ENCODE measurements around the gene CDC25A.
A peak's percentile ranks its signal among the peaks of the same experiment; 100 is the strongest.

Gene CDC25A

DNA sequence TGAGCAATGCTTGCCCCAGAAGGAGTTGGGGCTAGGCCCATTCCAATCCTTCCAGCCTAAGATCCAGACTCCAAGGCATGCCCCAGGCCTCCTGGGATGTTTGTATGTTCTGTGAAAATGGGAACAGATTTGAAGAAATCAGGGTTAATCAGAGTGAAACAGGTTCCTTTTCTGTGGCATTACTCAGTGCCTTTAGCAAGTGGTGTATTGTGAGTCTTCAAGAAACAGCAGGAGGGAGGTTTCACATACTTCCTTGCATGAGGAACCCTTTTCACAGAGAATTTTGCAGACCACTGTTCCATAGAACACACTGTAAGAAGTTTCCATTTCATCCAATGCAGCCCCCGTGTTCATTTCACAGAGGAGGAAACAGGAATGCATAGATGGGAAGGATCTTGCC, 8.4 kb upstream of the CDC25A start:
- DNase-seq (ENCODE audit: low read depth in 1 of 2, low spot score in 1 of 2), result no peak

DNA sequence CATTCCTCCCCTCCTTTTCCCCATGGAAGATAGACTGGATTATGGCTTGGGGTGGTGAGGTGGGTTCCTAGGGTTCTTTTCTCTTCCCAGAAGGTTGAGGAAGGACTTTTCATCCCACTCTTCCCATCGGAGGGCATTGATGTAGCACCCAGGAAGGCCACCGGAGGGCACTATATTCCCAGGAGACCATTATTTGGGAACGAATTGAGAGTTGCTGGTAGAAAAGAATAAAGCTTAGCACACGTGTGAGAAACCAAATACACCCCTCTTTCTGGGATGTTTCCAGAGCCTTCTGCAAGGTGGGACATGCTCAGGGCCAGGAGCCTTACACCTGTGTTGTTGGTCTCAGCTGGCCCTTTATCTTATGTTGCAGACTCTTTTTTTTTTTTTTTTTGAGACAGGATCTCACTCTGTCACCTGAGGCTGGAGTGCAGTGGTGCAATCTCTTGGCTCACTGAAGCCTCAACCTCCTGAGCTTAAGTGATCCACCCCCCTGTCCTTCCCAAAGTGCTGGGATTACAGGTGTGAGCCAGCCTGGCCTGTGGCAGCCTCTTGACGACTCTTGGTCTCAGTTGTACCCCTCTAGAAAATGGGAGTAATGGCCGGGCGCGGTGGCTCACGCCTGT, 6.3 kb upstream of the CDC25A start:
- DNase-seq (ENCODE audit: low read depth in 1 of 2, low spot score in 1 of 2), result no peak

DNA sequence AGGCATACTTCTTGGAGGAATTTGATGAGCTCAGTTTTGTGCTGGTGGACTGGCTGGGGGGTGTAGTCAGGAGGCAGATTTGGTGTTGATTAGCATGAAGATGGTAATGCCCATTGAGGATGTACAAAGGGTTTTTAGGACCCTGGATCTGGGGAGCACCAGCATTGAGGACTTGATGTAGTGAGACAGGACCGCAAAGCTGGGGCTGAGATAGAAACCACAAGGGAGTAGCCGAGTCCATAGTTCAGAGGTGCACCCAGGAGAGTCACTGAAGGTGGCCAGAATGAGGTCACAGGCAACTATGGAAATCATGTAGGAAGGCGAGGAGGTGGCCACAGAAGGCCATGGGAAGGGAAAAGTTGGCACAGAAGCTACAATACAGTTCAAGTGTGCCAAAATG, 2.7 kb upstream of the CDC25A start:
- no peak for DNase-seq (ENCODE audit: low read depth in 1 of 2, low spot score in 1 of 2)

DNA sequence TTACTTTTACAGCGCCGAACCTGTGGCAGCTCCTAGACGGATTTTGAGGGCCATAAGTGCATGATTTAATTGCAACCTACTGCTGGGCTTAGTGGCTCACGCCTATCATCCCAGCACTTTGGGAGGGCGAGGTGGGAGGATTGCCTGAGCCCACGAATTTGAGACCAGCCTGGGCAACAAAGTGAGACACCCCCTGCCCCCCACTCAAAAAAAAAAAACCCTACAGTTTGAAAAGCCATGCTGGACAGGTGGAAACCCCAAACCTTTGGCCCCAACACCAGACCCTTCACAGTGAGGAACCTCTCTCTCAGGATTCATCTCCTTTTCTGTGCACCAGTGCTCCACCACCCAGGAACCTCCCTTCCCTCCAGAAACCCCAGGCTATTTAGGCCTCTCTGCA, 1.1 kb upstream of the CDC25A start:
- DNase-seq (ENCODE audit: low read depth in 1 of 2, low spot score in 1 of 2), result no peak

DNA sequence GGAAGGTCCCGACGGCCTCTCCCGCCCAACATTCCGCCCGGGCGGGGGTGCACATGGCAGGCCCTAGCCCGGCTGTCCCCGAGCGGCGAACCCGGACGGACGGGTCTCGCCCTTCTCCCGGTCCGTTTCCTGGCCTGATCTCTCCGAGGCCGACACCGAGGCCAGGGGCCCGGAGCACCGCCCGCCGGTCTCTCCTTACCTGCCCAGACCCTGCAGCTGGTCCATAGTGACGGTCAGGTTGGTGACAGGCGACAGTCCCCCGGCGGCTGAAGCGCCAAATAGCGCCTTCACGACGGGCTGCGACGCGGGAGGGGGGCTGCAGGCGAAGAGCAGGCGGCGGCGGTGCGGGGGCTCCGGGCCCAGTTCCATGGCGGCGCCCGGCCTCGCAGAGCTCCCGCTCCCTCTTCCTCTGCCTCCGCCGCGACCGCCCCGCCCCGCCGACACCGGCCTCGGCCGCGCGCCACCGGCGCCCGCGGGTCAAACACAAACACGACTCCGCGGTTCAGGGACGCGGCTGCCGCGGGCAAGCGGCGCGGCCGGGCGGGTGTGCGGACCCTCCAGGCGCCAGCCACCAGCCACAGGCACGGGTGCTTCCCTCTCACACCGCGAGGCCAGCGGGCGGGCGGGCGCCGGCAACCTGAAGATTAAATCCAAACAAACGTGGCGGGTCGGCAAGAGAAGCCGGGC, 495 bp downstream of the CDC25A start:
- DNase-seq (ENCODE audit: low read depth in 1 of 2, low spot score in 1 of 2), result peak in 1 of 2 donors; percentile 5

DNA sequence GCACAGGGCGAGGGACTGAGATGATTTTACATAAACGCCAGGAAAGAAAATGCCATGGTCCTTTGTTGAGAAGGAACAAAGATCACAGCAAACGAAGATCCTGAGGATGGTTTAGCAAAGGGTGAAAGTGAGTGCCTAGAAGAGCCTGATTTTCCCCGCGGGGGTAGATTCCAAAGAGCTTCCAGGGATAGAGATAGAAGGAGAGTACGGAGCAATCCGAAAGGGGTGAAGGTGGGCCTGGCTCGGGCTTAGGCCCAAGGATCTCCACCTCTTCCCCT, 977 bp downstream of the CDC25A start:
- no peak for DNase-seq (ENCODE audit: low read depth in 1 of 2, low spot score in 1 of 2)

DNA sequence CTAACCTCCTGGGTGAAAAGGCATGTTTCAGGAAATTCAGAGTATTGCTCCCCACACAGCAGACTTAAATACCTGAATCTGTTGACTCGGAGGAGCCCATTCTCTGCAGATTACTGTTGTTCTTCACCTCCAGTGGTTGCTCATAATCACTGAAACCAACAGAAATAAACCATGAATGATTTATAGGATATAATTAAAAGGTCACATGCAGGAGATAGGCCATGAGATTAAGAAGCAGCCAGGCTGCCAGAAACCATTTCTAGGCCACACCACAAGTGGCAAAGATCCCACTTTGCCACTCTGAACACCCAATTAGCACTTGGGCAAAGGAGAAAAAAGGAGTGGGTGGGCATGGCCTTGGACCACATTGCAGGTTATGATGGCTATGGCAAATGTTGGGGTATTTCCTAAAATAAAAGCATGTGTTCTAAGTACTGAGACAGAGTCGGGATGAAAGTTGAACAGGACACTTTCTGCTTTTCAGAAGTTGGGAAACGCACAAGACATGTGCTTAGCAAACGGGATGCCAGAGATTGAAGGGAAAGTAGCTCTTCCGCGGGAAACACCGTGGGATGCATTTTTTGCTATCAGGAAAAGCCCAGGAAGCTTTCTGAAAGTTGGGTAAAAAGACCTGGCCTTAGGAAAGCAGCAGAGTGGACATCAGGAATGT, 1.5 kb downstream of the CDC25A start:
- DNase-seq (ENCODE audit: low read depth in 1 of 2, low spot score in 1 of 2), result no peak

DNA sequence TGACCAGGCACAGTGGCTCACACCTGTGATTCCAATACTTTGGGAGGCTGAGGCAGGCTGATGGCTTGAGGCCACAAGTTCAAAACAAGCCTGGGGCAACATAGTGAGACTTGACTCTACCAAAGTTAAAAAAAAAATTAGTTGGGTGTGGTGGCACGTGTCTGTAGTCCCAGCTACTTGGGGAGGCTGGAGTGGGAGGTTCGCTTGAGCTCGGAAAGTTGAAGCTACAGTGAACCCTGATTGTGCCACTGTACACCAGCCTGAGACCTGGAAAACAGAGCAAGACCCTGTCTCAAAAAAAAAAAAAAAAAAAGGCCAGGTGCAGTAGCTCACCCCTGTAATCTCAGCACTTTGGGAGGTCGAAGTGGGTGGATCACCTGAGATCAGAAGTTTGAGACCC, 3.1 kb downstream of the CDC25A start:
- no peak for DNase-seq (ENCODE audit: low read depth in 1 of 2, low spot score in 1 of 2)

DNA sequence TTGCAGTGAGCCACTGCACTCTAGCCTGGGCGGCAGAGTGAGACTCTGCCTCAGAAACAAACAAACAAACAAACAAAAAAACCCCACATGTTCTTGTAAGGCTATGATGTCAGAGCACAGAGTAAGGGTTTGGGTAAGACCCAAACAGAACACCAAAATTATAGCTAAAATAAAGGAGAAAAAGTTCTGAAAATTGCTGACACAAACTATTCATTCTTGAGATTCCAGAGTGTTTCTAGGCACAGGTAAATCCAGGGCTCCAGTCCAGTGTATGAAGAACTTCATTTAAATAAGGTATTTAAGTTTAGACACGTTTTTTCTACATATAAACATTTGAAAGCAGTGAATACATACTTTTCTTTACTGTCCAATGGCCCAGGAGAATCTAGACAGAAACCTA, 3.9 kb downstream of the CDC25A start:
- no peak for DNase-seq (ENCODE audit: low read depth in 1 of 2, low spot score in 1 of 2)

DNA sequence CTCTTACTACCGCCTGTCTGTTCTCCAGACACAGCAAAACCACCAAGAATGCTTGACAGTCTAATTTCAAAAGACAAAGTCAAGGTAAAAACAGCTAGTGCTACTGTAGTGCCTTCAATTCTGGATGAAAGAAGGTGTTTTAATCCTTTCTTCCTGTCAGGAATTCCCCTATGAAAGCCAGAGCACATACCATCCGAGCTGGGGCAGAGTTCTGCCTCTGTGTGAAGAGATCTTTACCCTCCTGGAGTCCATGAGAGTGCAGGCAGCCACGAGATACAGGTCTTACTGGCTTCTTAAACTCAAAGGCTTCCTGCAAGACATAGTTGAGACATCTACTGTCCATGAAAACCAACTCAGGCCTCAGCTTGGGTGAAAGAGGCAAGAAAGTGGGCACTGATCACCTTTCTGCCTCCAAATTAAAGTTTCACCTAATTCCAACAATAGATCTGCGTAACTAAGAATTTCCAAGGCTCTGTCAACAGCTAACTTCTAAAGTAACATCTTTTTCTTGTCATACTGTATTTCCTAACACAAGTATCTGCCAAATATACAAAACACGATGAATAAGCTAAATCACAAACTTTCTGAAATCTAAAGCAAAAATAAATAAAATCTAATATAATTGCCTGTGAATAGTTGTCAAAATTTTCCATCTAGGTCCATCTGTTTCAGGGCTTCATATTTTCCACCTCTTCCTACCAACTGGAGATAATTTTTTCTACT, 7.5 kb downstream of the CDC25A start:
- DNase-seq (ENCODE audit: low read depth in 1 of 2, low spot score in 1 of 2), result no peak

DNA sequence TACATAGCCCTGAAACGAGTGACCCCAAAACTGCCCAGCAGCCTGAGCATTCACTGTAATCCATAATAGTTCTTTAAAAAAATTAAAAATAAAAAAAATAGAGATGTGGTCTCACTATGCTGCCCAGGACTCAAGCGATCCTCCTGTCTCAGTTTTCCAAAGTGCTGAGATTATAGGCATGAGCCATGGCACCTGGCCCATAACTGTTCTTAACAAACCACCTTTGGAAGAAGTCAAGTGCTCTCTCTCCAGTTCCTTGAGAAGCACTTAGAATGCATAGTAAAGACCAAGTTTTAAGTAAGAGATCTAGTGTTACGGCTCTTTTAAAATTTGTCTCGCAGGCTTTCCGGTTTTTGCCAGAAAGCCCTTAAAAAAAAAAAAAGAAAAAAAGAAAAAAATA, 8.2 kb downstream of the CDC25A start:
- no peak for DNase-seq (ENCODE audit: low read depth in 1 of 2, low spot score in 1 of 2)

DNA sequence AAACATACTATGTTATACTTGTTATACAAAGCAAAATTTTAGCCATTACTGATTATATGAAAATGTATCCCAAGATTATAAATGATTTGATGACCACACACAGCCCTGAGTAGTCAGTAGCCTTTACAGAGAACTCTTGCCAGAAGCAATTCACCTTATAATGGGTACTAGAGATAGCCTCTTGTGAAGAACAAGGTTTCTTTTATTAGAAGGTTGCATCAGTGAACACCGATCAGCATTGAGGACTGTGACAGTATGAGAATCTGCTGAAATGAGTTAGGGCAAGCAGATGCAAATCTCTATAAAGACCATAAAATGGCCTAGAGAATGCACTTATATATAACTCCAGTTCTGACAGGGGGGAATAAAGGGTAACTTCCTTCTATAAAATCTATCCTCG, 10.1 kb downstream of the CDC25A start:
- no peak for DNase-seq (ENCODE audit: low read depth in 1 of 2, low spot score in 1 of 2)

DNA sequence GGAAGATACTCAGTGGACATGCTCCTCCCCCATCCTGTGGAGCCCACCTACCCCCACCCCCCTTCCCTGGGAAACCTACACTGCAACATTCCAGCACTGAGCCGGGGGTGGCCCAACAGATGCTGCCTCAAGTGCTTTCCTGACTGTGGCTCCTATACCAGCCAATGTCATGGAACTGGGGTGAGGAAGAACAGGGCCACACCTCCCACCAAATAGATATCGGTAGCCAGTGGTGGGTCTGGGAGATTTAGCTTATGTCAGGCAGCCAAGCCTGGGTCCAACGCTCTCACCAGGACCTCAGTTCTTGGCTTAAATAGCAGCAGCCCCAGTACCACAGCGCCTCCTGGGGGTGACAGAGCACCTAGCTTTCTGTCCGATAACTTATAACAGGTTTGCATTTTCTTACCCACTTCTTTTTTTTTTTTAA, 30.3 kb downstream of the CDC25A start:
- peak in 1 of 2 donors; percentile 6 for DNase-seq (ENCODE audit: low read depth in 1 of 2, low spot score in 1 of 2)

DNA sequence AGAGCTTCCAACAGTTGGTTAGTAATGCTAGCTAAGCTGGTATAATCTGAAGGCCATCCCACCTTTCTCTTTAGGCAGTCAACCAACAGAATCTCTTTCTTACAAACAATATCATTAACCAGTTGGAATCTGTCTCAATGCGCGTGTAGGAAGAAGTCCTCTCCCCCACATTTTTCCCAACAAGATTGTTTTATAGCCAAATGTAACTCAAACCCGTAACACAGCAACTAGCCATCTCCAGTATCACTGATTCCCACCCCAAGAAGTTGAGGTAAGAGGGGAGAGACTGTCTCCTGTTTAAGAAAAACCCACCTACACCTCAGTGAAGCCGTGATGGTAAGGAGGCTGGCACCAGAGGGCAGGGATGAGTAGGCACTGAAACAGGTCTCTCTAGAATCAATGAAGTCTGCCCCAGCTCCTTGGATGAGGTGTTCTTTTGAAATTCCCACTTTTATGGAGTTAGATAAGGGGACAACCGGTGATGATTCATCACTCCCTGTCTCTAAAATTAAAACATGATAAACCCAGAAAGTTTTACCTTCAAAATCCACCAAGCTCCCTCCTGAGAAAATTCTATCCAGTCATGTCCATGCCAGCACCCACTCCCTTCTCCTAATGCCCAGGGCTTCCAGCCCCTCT, 30.9 kb downstream of the CDC25A start:
- no peak for DNase-seq (ENCODE audit: low read depth in 1 of 2, low spot score in 1 of 2)

DNA sequence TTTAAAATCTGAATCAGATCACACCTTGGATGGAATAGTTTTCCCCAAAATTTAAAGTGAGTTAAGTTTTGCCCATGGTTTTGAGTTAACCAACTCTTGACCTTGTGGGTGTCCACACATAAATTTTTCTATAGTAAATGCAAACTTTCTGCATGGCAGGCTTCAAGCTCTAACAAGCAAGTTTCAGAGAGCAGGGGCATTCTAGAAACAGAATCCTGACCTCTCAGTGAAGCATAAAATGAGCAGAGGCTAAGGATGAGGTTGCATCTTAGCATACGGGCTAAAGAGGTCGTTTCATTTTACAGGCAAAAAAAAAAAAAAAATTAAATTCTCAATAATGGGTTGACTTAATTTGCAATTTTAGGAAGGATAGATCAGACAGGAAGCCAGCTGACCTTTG, 32.1 kb downstream of the CDC25A start:
- DNase-seq (ENCODE audit: low read depth in 1 of 2, low spot score in 1 of 2), result no peak

DNA sequence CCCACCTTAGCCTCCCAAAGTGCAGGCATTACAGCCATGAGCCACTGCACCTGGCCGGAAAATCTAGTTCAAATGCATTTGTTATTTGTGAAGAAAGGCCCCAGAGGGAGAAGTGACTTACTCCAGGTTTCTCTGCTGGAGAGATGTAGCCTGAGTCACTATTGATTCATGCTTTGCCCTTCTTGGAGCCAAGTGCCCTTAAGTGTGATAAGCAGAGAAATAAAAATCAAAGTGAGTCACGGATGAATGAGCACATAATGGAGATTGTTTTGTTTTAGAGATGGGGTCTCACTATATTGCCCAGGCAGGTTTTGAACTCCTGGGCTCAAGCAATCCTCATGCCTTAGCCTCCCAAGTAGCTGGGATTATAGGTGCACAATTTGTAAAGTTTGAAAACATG, 33.1 kb downstream of the CDC25A start:
- DNase-seq (ENCODE audit: low read depth in 1 of 2, low spot score in 1 of 2), result no peak

DNA sequence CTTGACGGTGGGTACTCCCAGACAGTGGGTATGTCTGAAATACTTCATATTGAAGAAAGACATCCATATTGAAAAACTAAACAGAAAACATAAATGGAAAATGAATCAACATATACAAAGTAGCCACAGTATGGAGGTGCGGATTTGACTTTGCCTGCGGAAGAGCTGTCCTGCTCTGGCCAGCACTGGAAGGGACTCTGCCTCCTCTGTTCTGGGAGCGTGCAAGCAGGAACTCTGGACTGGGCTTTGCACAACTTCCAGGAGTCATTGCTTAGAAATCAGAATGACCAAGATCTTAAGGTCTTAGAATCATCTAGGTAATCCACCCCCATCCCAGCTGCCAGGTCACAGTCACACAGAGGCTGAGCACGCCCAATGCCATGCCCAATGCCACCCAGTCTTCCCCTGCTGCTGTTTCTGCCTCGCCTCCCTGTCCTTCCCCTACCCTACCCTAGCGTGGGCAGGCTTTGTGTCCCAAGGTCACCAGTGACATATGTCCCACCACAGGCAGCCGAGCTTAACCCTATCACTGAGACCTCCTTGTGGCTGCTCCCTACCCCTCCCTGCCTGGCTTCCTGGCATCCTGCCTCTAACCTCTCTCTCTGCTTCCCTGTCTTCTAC, 36.3 kb downstream of the CDC25A start:
- no peak for DNase-seq (ENCODE audit: low read depth in 1 of 2, low spot score in 1 of 2)

DNA sequence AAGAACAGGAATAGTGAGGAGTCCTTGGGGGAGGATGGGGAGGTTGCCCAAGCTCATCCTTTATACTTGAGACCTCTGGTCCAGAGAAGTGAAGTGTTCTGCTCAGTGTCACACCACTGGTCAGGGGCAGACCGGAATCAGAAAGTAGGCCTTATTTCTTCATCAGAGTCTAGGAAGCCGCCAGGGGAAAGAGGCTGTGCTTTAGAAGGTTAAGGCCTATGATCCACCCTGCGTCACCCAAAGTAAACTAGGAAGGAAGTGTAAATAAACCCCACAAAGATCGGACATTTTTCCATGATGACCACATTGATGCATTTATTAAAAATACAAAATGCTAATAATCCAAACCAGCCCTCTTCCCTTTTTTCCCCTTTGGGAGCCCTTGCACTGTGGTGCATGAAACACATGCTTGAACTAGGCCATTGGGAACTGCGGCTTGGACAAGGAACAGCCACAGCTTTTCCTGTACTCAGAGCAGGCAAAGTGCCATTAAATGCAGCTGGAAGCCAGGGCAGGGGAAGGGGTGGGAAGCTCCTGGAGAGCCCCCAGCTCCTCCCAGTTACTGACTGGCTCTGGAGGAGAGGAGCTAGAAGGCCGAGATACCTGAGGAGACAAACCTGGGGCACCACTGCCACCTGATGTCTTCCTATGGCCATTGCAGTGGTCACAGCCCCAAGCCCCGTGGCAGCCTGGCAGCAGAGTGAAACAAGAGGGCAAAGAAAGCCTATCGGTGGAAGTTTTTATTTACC, 37.0 kb downstream of the CDC25A start:
- DNase-seq (ENCODE audit: low read depth in 1 of 2, low spot score in 1 of 2), result peak; percentile 13 to 14

DNA sequence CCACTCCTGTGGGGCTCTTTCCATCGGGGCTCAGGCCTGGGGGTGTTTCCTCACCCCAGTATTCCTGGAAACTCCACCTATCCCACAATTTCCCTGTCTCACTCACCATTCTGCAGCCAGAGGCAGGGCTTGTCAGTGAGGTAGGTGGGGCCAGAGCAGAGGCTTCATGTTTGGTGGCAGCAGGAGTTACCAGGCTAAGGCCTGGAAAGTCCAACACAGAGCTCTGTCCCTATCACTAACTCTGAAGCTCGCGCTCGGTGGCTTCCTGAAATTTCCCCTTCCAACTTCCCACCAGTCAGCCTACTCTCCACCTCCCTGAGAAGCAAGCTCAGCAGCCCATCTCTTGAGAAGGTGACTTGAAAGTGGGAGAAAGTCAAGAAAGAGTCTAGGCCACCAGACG, 44.2 kb downstream of the CDC25A start:
- DNase-seq (ENCODE audit: low read depth in 1 of 2, low spot score in 1 of 2), result no peak

DNA sequence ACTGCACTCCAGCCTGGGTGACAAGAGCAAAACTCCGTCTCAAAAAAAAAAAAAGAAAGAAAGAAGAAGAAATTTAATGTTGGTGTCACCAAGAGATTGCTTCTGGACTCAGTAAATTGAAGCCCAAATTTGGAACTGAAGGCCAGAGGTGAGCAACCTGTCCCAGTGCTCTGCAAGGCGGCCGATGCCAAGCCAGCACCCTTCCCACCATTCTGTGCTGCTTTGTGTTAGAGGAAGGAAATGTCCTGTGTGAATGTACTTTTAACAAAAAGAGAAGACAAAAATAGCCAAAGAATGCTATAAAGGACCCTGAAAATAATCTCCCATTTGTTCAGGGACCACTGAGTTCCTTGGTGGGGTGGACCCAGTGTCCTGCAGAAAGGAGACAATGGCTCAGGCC, 44.6 kb downstream of the CDC25A start:
- DNase-seq (ENCODE audit: low read depth in 1 of 2, low spot score in 1 of 2), result no peak

Data from activated T-helper 1 cell treated with anti-CD3 and anti-CD28 coated beads, Interleukin-2, amount 50 U/mL, for 16 hours (primary cell).